ENCODE results near the gene TBC1D30. TPM values are rescaled to one million over a fixed set of nuclear protein-coding genes. Genes with fewer than 3 reads are reported as not detected.
A peak's percentile ranks its signal among the peaks of the same experiment; 100 is the strongest.
"Not testable (repeated sequence)": the region's sequence is repeated elsewhere in the genome, so short reads cannot be mapped to it uniquely, and the experiment has no call there.

The TBC1D30 gene
- total RNA-seq, 6 donors from 2014 or later, result 13.0 to 35.2 (median 16.8) TPM

- ATAC-seq (ENCODE audit: low FRiP score in 2 of 2) (peak; percentile 82 to 89), DNase-seq (peak in 1 of 2 donors; percentile 68)
- H3K4me1 ChIP-seq, H3K36me3 ChIP-seq, H3K4me3 ChIP-seq, H3K27me3 ChIP-seq, H3K27ac ChIP-seq, H3K9me3 ChIP-seq: not testable (repeated sequence)
- peak; percentile 39 to 87 (median 74) for TF ChIP-seq CTCF (IDR thresholded peaks at IDR 0.05)
- WGBS, 2 donors, result 36 to 41% methylated on average over 8 of the region's 8 CpGs
These were observed 22.2 kb upstream of the TBC1D30 start for GRCh38 chr12:64802180-64802775.

- H3K4me1 ChIP-seq, result peaks cover 0 to 5% (median 0%) of the 10 kb centered on the region in 4 donors
- DNase-seq, result no peak
- H3K27ac ChIP-seq, result no peak overlapping the region
- TF ChIP-seq POLR2AphosphoS5 (IDR thresholded peaks at IDR 0.05) (no peak), EP300 (IDR thresholded peaks at IDR 0.05) (no peak), CTCF (IDR thresholded peaks at IDR 0.05) (no peak), POLR2A (IDR thresholded peaks at IDR 0.05) (no peak)
- no peaks in the 10 kb centered on the region for H3K36me3 ChIP-seq
- H3K27me3 ChIP-seq, result no peaks in the 10 kb centered on the region
- WGBS, 2 donors, result 87 to 93% methylated on average over 2 of the region's 2 CpGs
- H3K4me3 ChIP-seq, result no peak overlapping the region
- no peaks in the 10 kb centered on the region for H3K9me3 ChIP-seq
- no peak for ATAC-seq (ENCODE audit: low FRiP score in 2 of 2)
These were observed 18.3 kb upstream of the TBC1D30 start for GRCh38 chr12:64806173-64806572.

DNA sequence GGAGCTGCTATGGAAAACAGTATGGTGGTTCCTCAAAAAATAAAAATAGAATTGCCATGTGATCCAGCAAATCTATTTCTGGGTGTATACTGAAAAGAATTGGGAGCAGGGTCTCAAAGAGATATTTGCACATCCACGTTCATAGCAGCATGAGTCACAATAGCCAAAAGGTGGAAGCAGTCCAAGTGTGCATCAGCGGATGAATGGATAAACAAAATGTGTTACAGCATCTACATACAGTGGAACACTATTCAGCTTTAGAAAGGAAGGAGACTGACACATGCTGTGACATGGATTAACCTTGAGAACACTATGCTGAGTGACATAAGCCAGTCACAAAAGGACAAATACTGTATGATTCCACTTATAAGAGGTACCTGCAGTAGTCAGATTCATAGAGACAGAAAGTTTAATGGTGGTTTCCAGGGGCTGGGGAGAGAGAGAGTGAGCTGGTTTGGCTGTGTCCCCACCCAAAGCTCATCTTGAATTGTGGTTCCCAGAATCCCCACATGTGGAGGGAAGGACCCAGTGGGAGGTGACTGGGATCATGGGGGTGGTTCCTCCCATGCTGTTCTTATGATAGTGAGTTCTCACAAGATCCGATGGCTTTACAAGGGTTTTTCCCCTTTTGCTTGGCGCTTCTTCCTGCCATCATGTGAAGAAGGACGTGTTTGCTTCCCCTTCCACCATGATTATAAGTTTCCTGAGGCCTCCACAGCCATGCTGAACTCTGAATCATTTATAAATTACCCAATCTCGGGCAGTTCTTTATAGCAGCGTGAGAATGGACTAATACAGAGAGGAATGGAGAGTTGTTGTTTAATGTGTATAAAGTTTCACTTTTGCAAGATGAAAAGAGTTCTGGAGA lies 17.6 kb upstream of the TBC1D30 start:
- no peak for TF ChIP-seq POLR2AphosphoS5 (IDR thresholded peaks at IDR 0.05)
- no peak for DNase-seq

DNA sequence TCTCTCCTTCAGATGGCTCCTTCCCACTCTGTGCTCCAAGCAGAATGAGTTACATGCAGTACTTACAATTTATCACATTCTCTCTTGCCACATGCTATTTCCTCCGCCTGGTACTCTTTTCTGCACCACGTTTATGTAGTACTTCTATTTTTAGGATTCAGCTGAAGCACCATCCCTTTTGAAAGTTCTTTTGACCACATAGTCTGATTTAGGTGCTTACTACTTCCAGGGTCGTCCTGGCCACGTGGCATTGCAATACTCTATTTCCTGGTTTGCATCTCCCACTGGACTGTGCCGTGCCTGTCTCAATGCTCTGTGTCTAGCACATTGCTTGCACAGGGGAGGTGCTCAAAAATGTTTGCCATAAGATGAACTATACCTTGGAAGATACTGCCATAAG lies 16.3 kb upstream of the TBC1D30 start:
- no peak for DNase-seq
- Histone ChIP-seq H3K36me3 (no peaks in the 10 kb centered on the region), H3K4me3 (no peak overlapping the region), H3K9me3 (no peaks in the 10 kb centered on the region), H3K27me3 (no peaks in the 10 kb centered on the region), H3K27ac (no peak overlapping the region), H3K4me1 (no peaks in the 10 kb centered on the region)
- WGBS, 2 donors, result 29 to 43% methylated on average over 5 of the region's 5 CpGs
- ATAC-seq (ENCODE audit: low FRiP score in 2 of 2), result no peak
- TF ChIP-seq POLR2A (IDR thresholded peaks at IDR 0.05) (no peak), POLR2AphosphoS5 (IDR thresholded peaks at IDR 0.05) (no peak), CTCF (IDR thresholded peaks at IDR 0.05) (no peak), EP300 (IDR thresholded peaks at IDR 0.05) (no peak)

More for the DNA sequence above, 17.6 kb upstream of the TBC1D30 start:
- H3K36me3 ChIP-seq, result no peaks in the 10 kb centered on the region
- H3K27me3 ChIP-seq, result no peaks in the 10 kb centered on the region
- peaks cover 0 to 5% (median 0%) of the 10 kb centered on the region in 4 donors for H3K4me1 ChIP-seq
- H3K9me3 ChIP-seq, result no peaks in the 10 kb centered on the region
- WGBS, 2 donors, result 71 to 78% methylated on average over 7 of the region's 7 CpGs
- H3K4me3 ChIP-seq, result no peak overlapping the region
- no peak overlapping the region for H3K27ac ChIP-seq
- no peak for ATAC-seq (ENCODE audit: low FRiP score in 2 of 2)

DNA sequence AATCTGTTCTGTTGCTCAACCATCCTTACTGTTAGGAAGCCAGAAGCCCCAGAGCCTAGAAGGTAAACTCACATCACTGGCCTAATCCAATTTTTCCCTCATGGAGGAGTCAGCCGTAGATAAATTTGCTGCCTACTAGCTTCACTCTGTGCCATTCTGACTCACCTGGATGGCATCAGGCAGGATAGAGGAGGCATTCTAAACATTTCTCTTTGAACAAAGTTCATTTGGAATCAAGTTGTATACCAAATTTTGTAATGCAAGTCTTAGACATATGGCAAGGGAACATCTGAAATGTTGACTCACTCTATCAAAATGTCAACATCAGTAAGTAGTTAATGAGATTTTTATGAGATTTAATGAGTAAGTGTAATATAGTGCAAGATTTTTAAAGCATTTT lies 13.6 kb upstream of the TBC1D30 start:
- ATAC-seq (ENCODE audit: low FRiP score in 2 of 2), result no peak
- no peak for TF ChIP-seq POLR2AphosphoS5 (IDR thresholded peaks at IDR 0.05)
- no peak for TF ChIP-seq EP300 (IDR thresholded peaks at IDR 0.05)
- no peak for TF ChIP-seq POLR2A (IDR thresholded peaks at IDR 0.05)
- TF ChIP-seq CTCF (IDR thresholded peaks at IDR 0.05), result no peak
- no peaks in the 10 kb centered on the region for H3K27me3 ChIP-seq

More for the DNA sequence above, 13.6 kb upstream of the TBC1D30 start:
- Histone ChIP-seq H3K36me3 (no peaks in the 10 kb centered on the region), H3K4me1 (no peaks in the 10 kb centered on the region), H3K4me3 (no peak overlapping the region), H3K9me3 (no peaks in the 10 kb centered on the region), H3K27ac (no peak overlapping the region)
- 85 to 87% methylated on average over 1 of the region's 1 CpG for WGBS, 2 donors
- DNase-seq, result no peak

Data from upper lobe of left lung (tissue), 6 donors.